ENCODE measurements around the gene SERPING1. TPM values are rescaled to one million over a fixed set of nuclear protein-coding genes. Genes with fewer than 3 reads are reported as not detected.
A peak's percentile ranks its signal among the peaks of the same experiment; 100 is the strongest.

Gene SERPING1
- total and polyA plus RNA-seq, 2 of the 13 experiments (the other 11 are each of a cell fraction or from before 2014, with no cell fraction given) = 2.0 to 10.4 TPM

DNA sequence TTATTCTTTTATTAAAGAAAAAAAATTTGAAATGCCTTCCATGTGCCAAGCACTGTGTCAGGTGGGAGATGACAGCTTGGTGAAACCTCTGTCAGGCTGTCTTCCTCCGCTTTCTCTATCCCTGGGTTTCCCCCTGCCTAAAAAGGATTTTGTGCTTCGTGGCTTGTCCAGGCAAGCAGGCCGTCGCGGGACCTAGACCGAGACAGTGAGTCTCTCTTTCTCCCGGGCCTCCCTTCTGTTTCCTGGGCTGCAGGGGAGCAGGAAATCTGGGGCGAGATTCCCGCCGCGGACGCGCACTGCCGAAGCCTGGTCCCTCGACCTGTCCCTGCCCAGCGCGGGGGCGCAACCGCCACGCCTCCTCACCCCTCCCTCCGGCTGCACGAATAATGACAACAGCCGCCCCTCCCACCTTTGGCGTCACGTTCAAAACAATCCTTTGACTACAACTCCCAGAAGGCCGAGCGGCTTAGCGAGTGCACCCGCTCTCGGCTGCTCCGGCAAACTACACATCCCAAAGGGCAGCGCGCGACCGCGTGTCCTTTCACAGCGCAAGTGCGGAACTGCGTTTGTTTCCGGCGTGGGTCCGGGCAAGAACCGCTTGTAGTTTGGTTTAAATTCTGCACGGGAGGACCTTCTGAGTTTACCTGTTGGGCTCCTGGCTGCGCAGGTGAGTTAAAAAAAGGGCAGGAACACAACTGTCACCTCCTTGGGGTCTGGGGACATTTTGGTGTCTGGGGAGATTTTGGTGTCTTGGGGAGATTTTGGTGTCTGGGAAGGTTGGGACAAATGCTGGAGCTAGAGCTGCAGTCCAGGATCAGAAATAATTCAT, 59.9 kb downstream of the SERPING1 start, which contains the start of gene CLP1 (continued):
- TF ChIP-seq, protein P1, sequence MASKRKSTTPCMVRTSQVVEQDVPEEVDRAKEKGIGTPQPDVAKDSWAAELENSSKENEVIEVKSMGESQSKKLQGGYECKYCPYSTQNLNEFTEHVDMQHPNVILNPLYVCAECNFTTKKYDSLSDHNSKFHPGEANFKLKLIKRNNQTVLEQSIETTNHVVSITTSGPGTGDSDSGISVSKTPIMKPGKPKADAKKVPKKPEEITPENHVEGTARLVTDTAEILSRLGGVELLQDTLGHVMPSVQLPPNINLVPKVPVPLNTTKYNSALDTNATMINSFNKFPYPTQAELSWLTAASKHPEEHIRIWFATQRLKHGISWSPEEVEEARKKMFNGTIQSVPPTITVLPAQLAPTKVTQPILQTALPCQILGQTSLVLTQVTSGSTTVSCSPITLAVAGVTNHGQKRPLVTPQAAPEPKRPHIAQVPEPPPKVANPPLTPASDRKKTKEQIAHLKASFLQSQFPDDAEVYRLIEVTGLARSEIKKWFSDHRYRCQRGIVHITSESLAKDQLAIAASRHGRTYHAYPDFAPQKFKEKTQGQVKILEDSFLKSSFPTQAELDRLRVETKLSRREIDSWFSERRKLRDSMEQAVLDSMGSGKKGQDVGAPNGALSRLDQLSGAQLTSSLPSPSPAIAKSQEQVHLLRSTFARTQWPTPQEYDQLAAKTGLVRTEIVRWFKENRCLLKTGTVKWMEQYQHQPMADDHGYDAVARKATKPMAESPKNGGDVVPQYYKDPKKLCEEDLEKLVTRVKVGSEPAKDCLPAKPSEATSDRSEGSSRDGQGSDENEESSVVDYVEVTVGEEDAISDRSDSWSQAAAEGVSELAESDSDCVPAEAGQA (IDR thresholded peaks at IDR 0.05; ENCODE audit: low read depth) = peak; percentile 76; the same call in 1 of the 2 replicates
- TF ChIP-seq, protein P1 (CRISPR knock-in tag; IDR thresholded peaks at IDR 0.05; ENCODE audit: borderline replicate concordance) = no peak
- TF ChIP-seq, protein P2, sequence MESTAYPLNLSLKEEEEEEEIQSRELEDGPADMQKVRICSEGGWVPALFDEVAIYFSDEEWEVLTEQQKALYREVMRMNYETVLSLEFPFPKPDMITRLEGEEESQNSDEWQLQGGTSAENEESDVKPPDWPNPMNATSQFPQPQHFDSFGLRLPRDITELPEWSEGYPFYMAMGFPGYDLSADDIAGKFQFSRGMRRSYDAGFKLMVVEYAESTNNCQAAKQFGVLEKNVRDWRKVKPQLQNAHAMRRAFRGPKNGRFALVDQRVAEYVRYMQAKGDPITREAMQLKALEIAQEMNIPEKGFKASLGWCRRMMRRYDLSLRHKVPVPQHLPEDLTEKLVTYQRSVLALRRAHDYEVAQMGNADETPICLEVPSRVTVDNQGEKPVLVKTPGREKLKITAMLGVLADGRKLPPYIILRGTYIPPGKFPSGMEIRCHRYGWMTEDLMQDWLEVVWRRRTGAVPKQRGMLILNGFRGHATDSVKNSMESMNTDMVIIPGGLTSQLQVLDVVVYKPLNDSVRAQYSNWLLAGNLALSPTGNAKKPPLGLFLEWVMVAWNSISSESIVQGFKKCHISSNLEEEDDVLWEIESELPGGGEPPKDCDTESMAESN (CRISPR knock-in tag; conservative IDR thresholded peaks at IDR 0.05) = peak; percentile 84
- TF ChIP-seq ZNF709 (CRISPR knock-in tag; IDR thresholded peaks at IDR 0.05) (0 out of 2 replicates have a peak, but pooled peaks have one; percentile 75), ZNF350 (CRISPR knock-in tag; IDR thresholded peaks at IDR 0.05; ENCODE audit: borderline replicate concordance, low read depth) (peak; percentile 97), ZNF546 (CRISPR knock-in tag; conservative IDR thresholded peaks at IDR 0.05) (no peak), ZNF510 (CRISPR knock-in tag; IDR thresholded peaks at IDR 0.05; ENCODE audit: low read depth) (no peak), ZNF652 (CRISPR knock-in tag; IDR thresholded peaks at IDR 0.05; ENCODE audit: borderline replicate concordance, low read depth) (no peak), KDM5B (CRISPR knock-in tag; IDR thresholded peaks at IDR 0.05; ENCODE audit: borderline replicate concordance) (peak; percentile 74), ZNF331 (CRISPR knock-in tag; IDR thresholded peaks at IDR 0.05) (peak; percentile 58; the same call in 1 of the 2 replicates), NBN (conservative IDR thresholded peaks at IDR 0.05) (no peak)
- TF ChIP-seq, protein P3, sequence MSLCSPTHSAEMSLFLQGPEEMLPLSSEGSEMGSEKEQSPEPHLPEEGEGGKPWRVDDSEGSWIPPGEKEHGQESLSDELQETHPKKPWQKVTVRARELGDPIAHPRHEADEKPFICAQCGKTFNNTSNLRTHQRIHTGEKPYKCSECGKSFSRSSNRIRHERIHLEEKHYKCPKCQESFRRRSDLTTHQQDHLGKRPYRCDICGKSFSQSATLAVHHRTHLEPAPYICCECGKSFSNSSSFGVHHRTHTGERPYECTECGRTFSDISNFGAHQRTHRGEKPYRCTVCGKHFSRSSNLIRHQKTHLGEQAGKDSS (CRISPR knock-in tag; IDR thresholded peaks at IDR 0.05; ENCODE audit: borderline replicate concordance, low read depth) = peak; percentile 58; the same call in 1 of the 2 replicates
- TF ChIP-seq, protein P4, sequence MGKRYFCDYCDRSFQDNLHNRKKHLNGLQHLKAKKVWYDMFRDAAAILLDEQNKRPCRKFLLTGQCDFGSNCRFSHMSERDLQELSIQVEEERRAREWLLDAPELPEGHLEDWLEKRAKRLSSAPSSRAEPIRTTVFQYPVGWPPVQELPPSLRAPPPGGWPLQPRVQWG (CRISPR knock-in tag; IDR thresholded peaks at IDR 0.05; ENCODE audit: borderline replicate concordance, low read depth) = no peak
- TF ChIP-seq, protein P5, sequence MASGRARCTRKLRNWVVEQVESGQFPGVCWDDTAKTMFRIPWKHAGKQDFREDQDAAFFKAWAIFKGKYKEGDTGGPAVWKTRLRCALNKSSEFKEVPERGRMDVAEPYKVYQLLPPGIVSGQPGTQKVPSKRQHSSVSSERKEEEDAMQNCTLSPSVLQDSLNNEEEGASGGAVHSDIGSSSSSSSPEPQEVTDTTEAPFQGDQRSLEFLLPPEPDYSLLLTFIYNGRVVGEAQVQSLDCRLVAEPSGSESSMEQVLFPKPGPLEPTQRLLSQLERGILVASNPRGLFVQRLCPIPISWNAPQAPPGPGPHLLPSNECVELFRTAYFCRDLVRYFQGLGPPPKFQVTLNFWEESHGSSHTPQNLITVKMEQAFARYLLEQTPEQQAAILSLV (CRISPR knock-in tag; IDR thresholded peaks at IDR 0.05; ENCODE audit: borderline replicate concordance) = peak; percentile 93
- TF ChIP-seq, protein P6, sequence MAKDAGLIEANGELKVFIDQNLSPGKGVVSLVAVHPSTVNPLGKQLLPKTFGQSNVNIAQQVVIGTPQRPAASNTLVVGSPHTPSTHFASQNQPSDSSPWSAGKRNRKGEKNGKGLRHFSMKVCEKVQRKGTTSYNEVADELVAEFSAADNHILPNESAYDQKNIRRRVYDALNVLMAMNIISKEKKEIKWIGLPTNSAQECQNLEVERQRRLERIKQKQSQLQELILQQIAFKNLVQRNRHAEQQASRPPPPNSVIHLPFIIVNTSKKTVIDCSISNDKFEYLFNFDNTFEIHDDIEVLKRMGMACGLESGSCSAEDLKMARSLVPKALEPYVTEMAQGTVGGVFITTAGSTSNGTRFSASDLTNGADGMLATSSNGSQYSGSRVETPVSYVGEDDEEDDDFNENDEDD (CRISPR knock-in tag; IDR thresholded peaks at IDR 0.05; ENCODE audit: borderline replicate concordance) = peak; percentile 90
- TF ChIP-seq, protein P7, sequence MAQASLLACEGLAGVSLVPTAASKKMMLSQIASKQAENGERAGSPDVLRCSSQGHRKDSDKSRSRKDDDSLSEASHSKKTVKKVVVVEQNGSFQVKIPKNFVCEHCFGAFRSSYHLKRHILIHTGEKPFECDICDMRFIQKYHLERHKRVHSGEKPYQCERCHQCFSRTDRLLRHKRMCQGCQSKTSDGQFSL (CRISPR knock-in tag; IDR thresholded peaks at IDR 0.05) = 0 out of 2 replicates have a peak, but pooled peaks have one; percentile 22
